ENCODE data around the gene PRELID1.

The PRELID1 gene

DNA sequence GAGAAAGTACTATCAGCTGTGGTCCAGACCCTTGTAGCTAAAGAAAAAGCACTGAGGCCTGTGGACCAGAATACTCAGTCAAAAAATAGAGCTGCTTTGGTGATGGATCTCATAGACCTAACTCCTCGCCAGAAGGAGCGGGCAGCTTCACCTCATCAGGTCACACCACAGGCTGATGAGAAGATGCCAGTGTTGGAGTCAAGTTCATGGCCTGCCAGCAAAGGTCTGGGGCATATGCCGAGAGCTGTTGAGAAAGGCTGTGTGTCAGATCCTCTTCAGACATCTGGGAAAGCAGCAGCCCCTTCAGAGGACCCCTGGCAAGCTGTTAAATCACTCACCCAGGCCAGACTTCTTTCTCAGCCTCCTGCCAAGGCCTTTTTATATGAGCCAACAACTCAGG lies 9.0 kb upstream of the PRELID1 start:
- no peaks in the 10 kb centered on the region for H3K27me3 ChIP-seq (ENCODE audit: insufficient read depth, poor library complexity, severe bottlenecking)
- DNase-seq (ENCODE audit: low read depth in 1 of 2, low spot score in 1 of 2) = no peak
- H3K27ac ChIP-seq (replicated peaks) = peak overlapping the region; percentile 72; the same call in 1 of the 2 replicates
- no peak for TF ChIP-seq SPI1 (IDR thresholded peaks at IDR 0.05; ENCODE audit: borderline replicate concordance, low read depth)
- TF ChIP-seq CTCF (IDR thresholded peaks at IDR 0.05; ENCODE audit: insufficient read depth, low read length) = no peak
- TF ChIP-seq REST (IDR thresholded peaks at IDR 0.05; ENCODE audit: insufficient replicate concordance, low read depth) = no peak
- TF ChIP-seq POLR2AphosphoS5 (IDR thresholded peaks at IDR 0.05; ENCODE audit: low read depth) = no peak
- no peak for TF ChIP-seq GABPA (IDR thresholded peaks at IDR 0.05; ENCODE audit: low read depth)
- H3K4me3 ChIP-seq (replicated peaks; ENCODE audit: insufficient read depth, low read length) = no peak overlapping the region

DNA sequence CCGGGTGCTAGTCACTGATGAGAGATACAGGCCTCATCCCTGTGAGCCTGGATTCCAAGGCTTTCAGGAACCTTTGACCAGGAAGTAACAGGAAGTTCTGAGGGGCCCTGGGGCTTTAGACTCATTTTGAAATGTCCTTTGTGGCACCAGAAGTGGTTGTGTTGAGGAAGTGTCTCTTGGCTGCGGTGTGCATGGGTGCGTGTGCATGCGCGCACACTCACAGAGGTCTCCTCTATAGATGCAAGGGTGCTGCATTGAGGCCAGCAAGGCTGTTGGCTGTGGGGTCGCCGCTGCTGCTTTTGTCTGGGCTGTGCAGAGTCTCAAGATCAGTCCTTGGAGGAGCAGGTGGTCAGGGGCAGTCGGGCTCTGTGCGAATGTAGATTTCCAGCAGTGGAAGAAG lies 7.7 kb upstream of the PRELID1 start:
- Histone ChIP-seq H3K27me3 (ENCODE audit: insufficient read depth, poor library complexity, severe bottlenecking) (no peaks in the 10 kb centered on the region), H3K4me3 (replicated peaks; ENCODE audit: insufficient read depth, low read length) (no peak overlapping the region), H3K27ac (replicated peaks) (peak overlapping the region; percentile 72)
- DNase-seq (ENCODE audit: low read depth in 1 of 2, low spot score in 1 of 2) = peak; percentile 69 to 83
- TF ChIP-seq REST (IDR thresholded peaks at IDR 0.05; ENCODE audit: insufficient replicate concordance, low read depth) (no peak), CTCF (IDR thresholded peaks at IDR 0.05; ENCODE audit: insufficient read depth, low read length) (no peak), GABPA (IDR thresholded peaks at IDR 0.05; ENCODE audit: low read depth) (no peak), SPI1 (IDR thresholded peaks at IDR 0.05; ENCODE audit: borderline replicate concordance, low read depth) (peak; percentile 79; the same call in 1 of the 2 replicates), POLR2AphosphoS5 (IDR thresholded peaks at IDR 0.05; ENCODE audit: low read depth) (peak; percentile 57; the same call in 1 of the 2 replicates)

- Histone ChIP-seq H3K27me3 (ENCODE audit: insufficient read depth, poor library complexity, severe bottlenecking) (no peaks in the 10 kb centered on the region), H3K4me3 (replicated peaks; ENCODE audit: insufficient read depth, low read length) (no peak overlapping the region), H3K27ac (replicated peaks) (peak overlapping the region; percentile 72)
- TF ChIP-seq GABPA (IDR thresholded peaks at IDR 0.05; ENCODE audit: low read depth) (no peak), CTCF (IDR thresholded peaks at IDR 0.05; ENCODE audit: insufficient read depth, low read length) (no peak), SPI1 (IDR thresholded peaks at IDR 0.05; ENCODE audit: borderline replicate concordance, low read depth) (peak; percentile 71), REST (IDR thresholded peaks at IDR 0.05; ENCODE audit: insufficient replicate concordance, low read depth) (no peak), POLR2AphosphoS5 (IDR thresholded peaks at IDR 0.05; ENCODE audit: low read depth) (no peak)
- peak in 1 of 2 experiments; percentile 65 for DNase-seq (ENCODE audit: low read depth in 1 of 2, low spot score in 1 of 2)
These were observed 7.0 kb upstream of the PRELID1 start for GRCh38 chr5:177296581-177296980.
